C1 segment of cervical spinal cord (tissue), 14 donors: ENCODE results near the gene C6orf136.
A peak's percentile ranks its signal among the peaks of the same experiment; 100 is the strongest.

Experiments
- DNase-seq, 14 donors: peaks; one replicate each; lab custom pipeline; 2025; lab: John Stamatoyannopoulos, UW

The C6orf136 gene

GRCh38 chr6:30686009-30686907 is 39.3 kb downstream of the C6orf136 start, which contains the start of gene PPP1R18:
PPP1R18 (minus strand) TSS chr6:30686645; CDS start chr6:30686018, 627 bp downstream.
- DNase-seq = peak in 10 of 14 donors; percentile 25 to 82 (median 62)

- DNase-seq = peak in 12 of 14 donors; percentile 27 to 88 (median 62)
Observed at GRCh38 chr6:30686908-30687658, 40.1 kb downstream of the C6orf136 start.

- DNase-seq = peak in 1 of 14 donors; percentile 68
Observed at GRCh38 chr6:30687659-30688431, 40.9 kb downstream of the C6orf136 start.

- no peak for DNase-seq
Observed at GRCh38 chr6:30688569-30688968, 41.6 kb downstream of the C6orf136 start.

GRCh38 chr6:30689022-30689865 is 42.3 kb downstream of the C6orf136 start:
- DNase-seq = no peak

- no peak for DNase-seq
Observed at GRCh38 chr6:30689985-30690384, 43.1 kb downstream of the C6orf136 start.

GRCh38 chr6:30690403-30691207 is 43.7 kb downstream of the C6orf136 start, which contains the start of gene NRM:
NRM (minus strand) TSS chr6:30690984; CDS start chr6:30690974, 10 bp downstream.
- peak in 12 of 14 donors; percentile 48 to 94 (median 76) for DNase-seq

- DNase-seq = no peak
Observed at GRCh38 chr6:30691208-30691847, 44.4 kb downstream of the C6orf136 start.

GRCh38 chr6:30696432-30696831 is 49.5 kb downstream of the C6orf136 start:
- DNase-seq = no peak

GRCh38 chr6:30700340-30700739 is 53.4 kb downstream of the C6orf136 start:
- DNase-seq = peak in 1 of 14 donors; percentile 8
